ENCODE results near the gene COX6A2.
"Not testable (repeated sequence)": the region's sequence is repeated elsewhere in the genome, so short reads cannot be mapped to it uniquely, and the experiment has no call there.

Gene COX6A2

GRCh38 chr16:31436221-31437045 lies 8.3 kb upstream of the COX6A2 start:
- no peak for DNase-seq

DNA sequence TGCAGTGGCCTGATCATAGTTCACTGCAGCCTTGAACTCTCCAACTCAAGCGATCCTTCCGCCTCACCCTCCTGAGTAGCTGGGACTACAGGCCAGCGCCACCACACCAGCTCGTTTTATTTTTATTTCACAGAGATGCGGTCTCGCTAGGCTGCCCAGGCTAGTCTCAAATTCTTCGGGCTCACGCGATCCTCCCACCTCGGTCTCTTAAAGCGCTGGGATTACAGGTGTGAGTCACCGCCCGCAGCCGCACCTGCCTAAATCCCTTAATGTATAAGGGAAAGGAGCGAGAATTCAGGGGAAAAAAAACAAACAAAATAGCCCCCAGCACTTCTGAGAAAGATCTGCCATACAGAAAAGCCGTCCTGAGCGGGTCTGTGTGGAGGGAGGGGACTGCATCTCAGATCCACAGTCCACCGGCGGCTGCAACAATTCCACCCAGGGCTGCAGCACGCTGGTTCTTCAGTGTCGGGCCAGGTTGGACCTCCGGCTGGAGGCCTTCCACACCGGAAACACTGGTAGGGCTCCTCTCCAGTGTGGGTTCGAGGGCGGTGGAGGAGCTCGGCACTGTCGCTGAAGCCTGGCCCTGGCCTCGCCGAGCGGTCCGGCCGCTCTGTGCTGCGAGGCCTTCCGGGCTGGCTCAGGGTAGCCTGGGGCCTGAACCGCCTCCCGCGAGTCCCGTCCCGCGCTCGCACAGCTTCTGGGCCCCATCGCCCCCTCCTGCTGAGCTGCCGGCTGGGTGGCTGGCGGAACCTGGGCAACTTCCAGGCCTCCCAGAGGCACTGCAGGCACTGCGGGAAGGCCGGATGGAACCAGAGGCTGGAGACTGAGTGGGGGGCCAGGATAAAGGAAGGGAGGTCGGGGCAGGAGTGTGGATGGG lies 7.4 kb upstream of the COX6A2 start:
- DNase-seq = no peak

GRCh38 chr16:31430380-31431052 lies 2.4 kb upstream of the COX6A2 start:
- DNase-seq = no peak

- no peak for DNase-seq
Observed at GRCh38 chr16:31429796-31430195, 1.6 kb upstream of the COX6A2 start.

- DNase-seq = no peak
Observed at GRCh38 chr16:31429314-31429713, 1.2 kb upstream of the COX6A2 start.

GRCh38 chr16:31428638-31429247 lies 583 bp upstream of the COX6A2 start:
- DNase-seq = no peak

DNA sequence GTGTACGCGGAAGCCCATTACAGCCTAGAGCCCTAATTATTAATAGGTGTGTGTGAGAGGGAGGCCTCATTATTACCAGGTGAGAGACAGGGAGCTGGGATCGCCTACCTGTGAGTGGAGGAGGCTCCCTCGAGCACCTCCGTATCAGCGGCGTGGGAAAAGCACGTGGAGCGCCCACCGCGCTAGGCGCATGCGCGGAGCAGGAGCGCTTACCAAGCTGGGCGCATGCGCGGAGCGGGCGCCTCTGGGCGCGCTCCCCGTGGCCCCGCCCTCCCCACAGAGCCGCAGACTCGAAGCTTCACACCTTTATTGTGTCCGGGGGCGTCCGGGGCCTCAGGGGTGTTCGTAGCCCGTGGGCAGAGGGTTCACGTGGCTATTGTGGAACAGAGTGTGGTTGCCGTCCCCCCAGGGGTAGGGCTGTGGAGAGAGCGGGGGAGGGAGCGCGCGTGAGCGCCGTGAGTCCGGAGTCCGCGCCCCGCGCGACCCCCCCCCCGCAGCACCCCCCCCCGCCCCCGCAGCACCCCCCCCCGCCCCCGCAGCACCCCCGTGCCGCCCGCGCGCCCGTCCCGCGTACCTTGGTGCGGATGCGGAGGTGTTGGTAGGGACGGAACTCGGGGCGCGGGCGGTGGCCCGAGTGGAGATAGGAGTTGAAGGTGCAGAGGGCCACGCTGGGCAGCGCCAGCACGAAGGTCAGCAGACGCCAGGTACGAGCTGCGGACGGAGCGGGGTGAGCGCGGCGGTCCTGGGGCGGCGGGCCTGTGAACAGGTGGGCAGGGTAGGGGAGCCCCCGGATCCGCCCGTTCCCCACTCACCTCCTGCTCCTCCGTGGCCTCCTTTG lies 500 bp downstream of the COX6A2 start:
- peak; percentile 60 for DNase-seq

DNA sequence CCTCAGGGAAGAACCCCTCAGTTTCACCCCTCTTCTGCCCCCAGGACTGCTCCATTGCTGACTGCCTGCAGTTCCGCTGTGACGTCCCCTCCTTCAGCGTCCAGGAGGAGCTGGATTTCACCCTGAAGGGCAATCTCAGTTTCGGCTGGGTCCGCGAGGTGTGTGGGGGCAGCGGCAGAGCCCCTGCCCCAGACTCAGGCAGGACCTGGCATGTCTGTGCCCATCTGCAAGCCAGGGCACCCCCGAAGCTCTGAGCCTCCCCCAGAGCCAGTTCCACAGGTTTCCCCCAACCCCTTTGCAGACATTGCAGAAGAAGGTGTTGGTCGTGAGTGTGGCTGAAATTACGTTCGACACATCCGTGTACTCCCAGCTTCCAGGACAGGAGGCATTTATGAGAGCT lies 4.4 kb downstream of the COX6A2 start:
- DNase-seq = no peak

- no peak for DNase-seq
Observed at GRCh38 chr16:31423241-31423640, 4.9 kb downstream of the COX6A2 start.

GRCh38 chr16:31421587-31421986 lies 6.6 kb downstream of the COX6A2 start:
- DNase-seq = peak; percentile 57

- DNase-seq = no peak
Observed at GRCh38 chr16:31420037-31420436, 8.1 kb downstream of the COX6A2 start.

- no peak for DNase-seq
Observed at GRCh38 chr16:31417916-31418315, 10.2 kb downstream of the COX6A2 start.

DNA sequence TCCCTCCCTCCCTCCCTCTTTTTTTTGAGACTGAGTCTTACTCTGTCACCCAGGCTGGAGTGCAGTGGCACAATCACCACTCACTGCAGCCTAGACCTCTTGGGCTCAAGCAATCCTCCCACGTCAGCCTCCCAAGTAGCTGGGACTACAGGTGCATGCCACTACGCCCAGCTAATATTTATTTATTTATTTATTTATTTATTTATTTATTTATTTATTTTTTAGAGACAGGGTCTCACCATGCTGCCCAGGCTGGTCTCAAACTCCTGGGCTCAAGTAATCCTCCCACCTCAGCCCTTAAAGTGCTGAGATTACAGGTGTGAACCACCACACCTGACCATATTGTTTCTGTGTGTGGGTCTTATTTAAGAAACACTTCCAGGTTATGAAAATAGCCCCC lies 11.1 kb downstream of the COX6A2 start:
- DNase-seq = not testable (repeated sequence)

GRCh38 chr16:31416371-31416770 lies 11.8 kb downstream of the COX6A2 start:
- DNase-seq = no peak

DNA sequence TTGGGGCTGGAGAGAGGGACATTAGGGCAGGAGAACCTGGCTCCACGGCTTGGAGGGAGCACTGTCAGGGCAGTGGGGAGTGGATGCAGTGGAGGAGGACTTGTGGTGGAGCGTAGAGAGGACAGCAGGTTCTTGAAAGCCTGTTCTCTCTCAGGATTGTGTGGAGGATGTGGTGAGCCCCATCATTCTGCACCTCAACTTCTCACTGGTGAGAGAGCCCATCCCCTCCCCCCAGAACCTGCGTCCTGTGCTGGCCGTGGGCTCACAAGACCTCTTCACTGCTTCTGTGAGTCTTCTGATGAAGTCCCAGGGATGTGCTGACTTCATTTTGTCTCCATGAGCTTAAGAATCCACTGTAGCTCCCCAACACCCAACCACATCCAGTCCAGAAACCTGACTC lies 13.5 kb downstream of the COX6A2 start:
- no peak for DNase-seq

- no peak for DNase-seq
Observed at GRCh38 chr16:31413943-31414342, 14.2 kb downstream of the COX6A2 start.

DNA sequence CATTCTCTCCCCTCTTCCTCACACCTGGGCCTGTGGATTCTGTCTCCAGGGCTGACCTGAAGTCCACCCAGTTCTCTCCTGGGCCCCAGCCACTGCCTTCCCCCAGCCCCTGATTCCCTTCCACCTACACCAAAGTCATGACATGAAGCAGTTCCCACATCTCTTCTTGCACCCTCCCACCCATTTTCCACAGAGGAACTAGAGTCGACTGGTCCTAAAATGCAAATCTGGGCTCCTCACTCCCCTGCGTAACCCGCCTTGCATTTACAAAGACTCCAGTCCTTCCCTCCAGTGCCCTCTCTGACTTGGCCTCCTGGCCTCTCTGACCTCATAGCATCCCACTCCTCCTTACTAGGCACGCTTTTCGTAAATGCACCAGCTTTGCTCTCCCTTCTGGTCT lies 14.8 kb downstream of the COX6A2 start:
- no peak for DNase-seq

- no peak for DNase-seq
Observed at GRCh38 chr16:31412750-31413149, 15.4 kb downstream of the COX6A2 start.

GRCh38 chr16:31411024-31411844 lies 16.9 kb downstream of the COX6A2 start:
- DNase-seq = no peak

DNA sequence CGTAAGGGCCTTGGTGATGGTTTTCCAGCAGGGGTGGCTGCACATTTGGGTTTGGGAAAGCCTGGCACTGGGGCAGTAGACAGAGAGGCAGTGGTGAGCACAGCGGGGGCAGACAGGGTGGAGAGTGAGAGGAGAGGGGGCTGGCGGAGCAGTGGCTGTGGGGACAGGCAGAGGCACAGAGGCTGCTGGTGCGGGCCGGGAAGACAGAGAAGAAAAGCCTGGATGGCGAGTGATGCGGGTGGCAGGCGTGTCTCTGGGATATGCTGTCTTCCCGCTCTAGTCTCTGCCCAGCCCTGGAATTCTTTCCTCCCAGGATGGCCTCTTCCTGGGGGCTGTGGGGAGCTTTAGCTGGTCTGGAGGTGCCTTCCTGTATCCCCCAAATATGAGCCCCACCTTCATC lies 18.1 kb downstream of the COX6A2 start:
- no peak for DNase-seq

DNA sequence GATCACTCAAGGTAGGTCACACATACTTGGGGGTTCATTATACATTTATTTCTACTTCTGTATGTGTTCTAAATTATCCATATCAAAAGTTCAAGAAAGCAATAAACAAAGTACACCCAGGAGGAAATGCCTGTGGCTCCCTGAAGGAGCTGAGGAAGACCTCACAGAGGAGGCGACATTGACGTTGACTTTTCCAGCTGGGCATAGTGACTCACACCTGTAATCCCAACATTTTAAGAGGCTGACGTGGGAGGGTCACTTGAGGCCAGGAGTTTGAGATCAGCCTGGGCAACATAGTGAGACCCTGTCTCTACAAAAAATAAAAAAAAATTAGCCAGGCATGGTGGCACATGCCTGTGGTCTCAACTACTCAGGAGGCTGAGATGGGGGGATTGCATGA lies 18.7 kb downstream of the COX6A2 start:
- DNase-seq = no peak

All from activated naive CD4-positive, alpha-beta T cell treated with Interleukin-2 at 50 U/mL for 16 hours (primary cell).